Astrocyte (in vitro differentiated cells and primary cell): ENCODE measurements around the gene FBXO44. TPM values are rescaled to one million over a fixed set of nuclear protein-coding genes. Genes with fewer than 3 reads are reported as not detected.

Experiments
- DNase-seq: peaks from one replicate; pipeline ENCODE4 v3.0.0-alpha.2; 2010; ENCODE audit warnings: low read depth
- FAIRE-seq: peaks from 2 replicates; lab custom pipeline; 2011; peaks lifted over from hg19 to GRCh38; lab: Jason Lieb, UNC
- H2AFZ ChIP-seq: 2 replicates; pipeline ENCODE4 v1.6.0; 2012; ENCODE audit warnings: low read depth, low read length, inconsistent platforms
- H3K27ac ChIP-seq: 2 replicates; pipeline ENCODE4 v1.5.1; 2011; ENCODE audit warnings: low read depth, low read length, inconsistent platforms
- H3K27me3 ChIP-seq: 2 replicates; pipeline ENCODE4 v1.6.0; 2011; ENCODE audit warnings: low read length, inconsistent platforms; ENCODE audit not compliant: insufficient read depth
- H3K36me3 ChIP-seq: 2 replicates; pipeline ENCODE4 v1.5.1; 2011; ENCODE audit warnings: low read length, inconsistent platforms; ENCODE audit not compliant: insufficient read depth
- H3K4me1 ChIP-seq: 2 replicates; pipeline ENCODE4 v1.5.1; 2011; ENCODE audit warnings: low read length, inconsistent platforms; ENCODE audit not compliant: insufficient read depth
- H3K4me2 ChIP-seq: 2 replicates; pipeline ENCODE4 v1.6.0; 2012; ENCODE audit warnings: low read length, inconsistent platforms
- H3K4me3 ChIP-seq: 2 replicates; pipeline ENCODE4 v1.5.1; 2011; ENCODE audit warnings: low read depth, mild to moderate bottlenecking, low read length, inconsistent platforms; ENCODE audit not compliant: insufficient read depth
- H3K79me2 ChIP-seq: 2 replicates; pipeline ENCODE4 v1.6.0; 2012; ENCODE audit warnings: mild to moderate bottlenecking, low read length, inconsistent platforms; ENCODE audit not compliant: insufficient read depth
- H3K9ac ChIP-seq: 2 replicates; pipeline ENCODE4 v1.6.0; 2012; ENCODE audit warnings: mild to moderate bottlenecking, low read length, inconsistent platforms
- H3K9me3 ChIP-seq: 2 replicates; pipeline ENCODE4 v1.5.1; 2012; ENCODE audit warnings: low read depth, mild to moderate bottlenecking, low read length, inconsistent platforms; ENCODE audit not compliant: insufficient read depth
- H4K20me1 ChIP-seq: 2 replicates; pipeline ENCODE4 v1.6.0; 2012; ENCODE audit warnings: low read length, inconsistent platforms; ENCODE audit not compliant: insufficient read depth
- H3K27ac Mint-ChIP-seq: one replicate; pipeline ENCODE4 v1.8.0; 2021; ENCODE audit warnings: mild to moderate bottlenecking, mixed read lengths; ENCODE audit not compliant: unreplicated experiment
- H3K27me3 Mint-ChIP-seq: one replicate; pipeline ENCODE4 v1.8.0; 2021; ENCODE audit warnings: low read depth, mixed read lengths; ENCODE audit not compliant: unreplicated experiment
- H3K36me3 Mint-ChIP-seq: one replicate; pipeline ENCODE4 v1.8.0; 2021; ENCODE audit warnings: low read depth, mixed read lengths; ENCODE audit not compliant: unreplicated experiment
- H3K4me1 Mint-ChIP-seq: one replicate; pipeline ENCODE4 v1.8.0; 2021; ENCODE audit warnings: low read depth, mixed read lengths; ENCODE audit not compliant: unreplicated experiment
- H3K4me3 Mint-ChIP-seq: one replicate; pipeline ENCODE4 v1.8.0; 2021; ENCODE audit warnings: mild to moderate bottlenecking, moderate library complexity, mixed read lengths; ENCODE audit not compliant: unreplicated experiment
- H3K9me3 Mint-ChIP-seq: one replicate; pipeline ENCODE4 v1.8.0; 2021; ENCODE audit warnings: mild to moderate bottlenecking, mixed read lengths; ENCODE audit not compliant: unreplicated experiment
- EZH2 ChIP-seq: IDR thresholded peaks from 2 replicates; pipeline ENCODE4 v1.6.1; 2012; ENCODE audit warnings: mild to moderate bottlenecking, low read length, inconsistent platforms; ENCODE audit not compliant: insufficient read depth
- total RNA-seq: library from RNA; stranded (reverse); gene quantifications from 2 replicates; pipeline ENCODE4 v1.2.1, GENCODE V29; 2021
- TF ChIP-seq, protein P1 (sequence below): IDR thresholded peaks from 2 replicates; pipeline ENCODE4 v1.5.1; 2011; ENCODE audit warnings: low read depth, mild to moderate bottlenecking, inconsistent platforms, low read length, moderate library complexity; ENCODE audit not compliant: insufficient read depth

The FBXO44 gene
- total RNA-seq, 1 donor from 2014 or later = 31.6 TPM

DNA sequence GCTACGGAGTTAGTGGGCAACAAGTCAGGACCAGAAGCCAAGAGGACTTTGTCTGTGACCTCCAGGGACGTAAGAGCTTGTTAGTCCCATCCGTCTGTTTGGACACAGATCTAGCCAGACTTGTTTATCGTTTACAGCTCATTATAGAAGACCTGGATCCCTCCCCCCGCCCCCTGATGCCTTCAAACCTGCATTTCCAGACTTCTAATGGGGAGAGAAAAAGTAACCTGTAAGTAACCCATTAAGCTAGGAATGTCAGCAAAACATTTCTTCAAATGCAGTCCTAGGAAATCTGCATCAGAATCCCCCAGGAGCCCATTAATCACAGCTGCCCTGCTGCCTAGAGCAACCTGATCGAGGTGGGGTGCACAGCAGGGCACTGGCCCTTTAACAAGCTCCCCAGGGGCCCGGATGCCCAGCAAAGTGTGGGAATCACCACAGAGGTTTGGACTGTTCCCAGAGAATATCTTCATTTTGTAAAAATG is 27.7 kb downstream of the FBXO44 start:
- no peaks in the 10 kb centered on the region for H3K36me3 ChIP-seq
- Mint-ChIP-seq H3K4me3 (peak overlapping the region; percentile 89), H3K9me3 (no peaks in the 10 kb centered on the region), H3K27ac (no peak overlapping the region), H3K4me1 (peaks cover 2% of the 10 kb centered on the region), H3K36me3 (peaks cover 1% of the 10 kb centered on the region), H3K27me3 (peaks cover 14% of the 10 kb centered on the region)
- H3K27me3 ChIP-seq = no peaks in the 10 kb centered on the region
- DNase-seq = no peak
- peak overlapping the region; percentile 17 for H3K4me2 ChIP-seq
- H2AFZ ChIP-seq = no peak overlapping the region
- no peak overlapping the region for H3K27ac ChIP-seq
- no peaks in the 10 kb centered on the region for H3K79me2 ChIP-seq
- no peak overlapping the region for H3K4me3 ChIP-seq
- peaks cover 11% of the 10 kb centered on the region for H3K4me1 ChIP-seq
- H4K20me1 ChIP-seq = peaks cover 1% of the 10 kb centered on the region
- no peak for FAIRE-seq
- no peaks in the 10 kb centered on the region for H3K9me3 ChIP-seq
- no peak for TF ChIP-seq EZH2
- TF ChIP-seq, protein P1, sequence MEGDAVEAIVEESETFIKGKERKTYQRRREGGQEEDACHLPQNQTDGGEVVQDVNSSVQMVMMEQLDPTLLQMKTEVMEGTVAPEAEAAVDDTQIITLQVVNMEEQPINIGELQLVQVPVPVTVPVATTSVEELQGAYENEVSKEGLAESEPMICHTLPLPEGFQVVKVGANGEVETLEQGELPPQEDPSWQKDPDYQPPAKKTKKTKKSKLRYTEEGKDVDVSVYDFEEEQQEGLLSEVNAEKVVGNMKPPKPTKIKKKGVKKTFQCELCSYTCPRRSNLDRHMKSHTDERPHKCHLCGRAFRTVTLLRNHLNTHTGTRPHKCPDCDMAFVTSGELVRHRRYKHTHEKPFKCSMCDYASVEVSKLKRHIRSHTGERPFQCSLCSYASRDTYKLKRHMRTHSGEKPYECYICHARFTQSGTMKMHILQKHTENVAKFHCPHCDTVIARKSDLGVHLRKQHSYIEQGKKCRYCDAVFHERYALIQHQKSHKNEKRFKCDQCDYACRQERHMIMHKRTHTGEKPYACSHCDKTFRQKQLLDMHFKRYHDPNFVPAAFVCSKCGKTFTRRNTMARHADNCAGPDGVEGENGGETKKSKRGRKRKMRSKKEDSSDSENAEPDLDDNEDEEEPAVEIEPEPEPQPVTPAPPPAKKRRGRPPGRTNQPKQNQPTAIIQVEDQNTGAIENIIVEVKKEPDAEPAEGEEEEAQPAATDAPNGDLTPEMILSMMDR = no peak
- H3K9ac ChIP-seq = no peak overlapping the region

DNA sequence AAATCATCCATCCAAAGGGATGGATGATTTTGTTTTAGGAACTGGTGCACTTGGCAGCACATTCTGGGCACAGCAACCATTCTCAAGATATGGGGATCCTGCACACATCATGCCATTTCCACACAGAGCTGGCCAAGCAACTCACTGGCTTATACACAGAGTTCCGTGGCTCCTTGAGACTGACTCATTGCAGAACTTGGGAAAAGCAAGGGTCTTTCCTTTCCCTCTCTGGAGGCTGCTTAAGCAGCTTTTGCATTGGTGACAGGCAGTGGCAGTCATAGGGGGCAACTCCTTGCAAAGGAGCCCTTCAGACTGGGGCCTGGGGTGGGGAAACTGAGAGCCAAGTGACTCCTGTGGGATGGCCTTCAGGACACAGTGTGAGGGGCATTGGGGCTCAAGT is 28.1 kb downstream of the FBXO44 start:
- H3K27me3 ChIP-seq = no peaks in the 10 kb centered on the region
- FAIRE-seq (no peak), DNase-seq (no peak)
- H3K9me3 Mint-ChIP-seq = no peaks in the 10 kb centered on the region
- H3K36me3 ChIP-seq = no peaks in the 10 kb centered on the region
- no peaks in the 10 kb centered on the region for H3K9me3 ChIP-seq
- H3K4me3 ChIP-seq = no peak overlapping the region
- H3K27ac ChIP-seq = no peak overlapping the region
- no peaks in the 10 kb centered on the region for H4K20me1 ChIP-seq
- H3K4me2 ChIP-seq = peak overlapping the region; percentile 17
- no peaks in the 10 kb centered on the region for H3K79me2 ChIP-seq
- TF ChIP-seq, protein P1 = no peak
- TF ChIP-seq EZH2 = no peak
- peaks cover 11% of the 10 kb centered on the region for H3K4me1 ChIP-seq
- peaks cover 17% of the 10 kb centered on the region for H3K27me3 Mint-ChIP-seq
- peaks cover 1% of the 10 kb centered on the region for H3K36me3 Mint-ChIP-seq
- H2AFZ ChIP-seq = no peak overlapping the region
- H3K4me1 Mint-ChIP-seq = peaks cover 2% of the 10 kb centered on the region
- no peak overlapping the region for H3K4me3 Mint-ChIP-seq
- no peak overlapping the region for H3K9ac ChIP-seq
- no peak overlapping the region for H3K27ac Mint-ChIP-seq

DNA sequence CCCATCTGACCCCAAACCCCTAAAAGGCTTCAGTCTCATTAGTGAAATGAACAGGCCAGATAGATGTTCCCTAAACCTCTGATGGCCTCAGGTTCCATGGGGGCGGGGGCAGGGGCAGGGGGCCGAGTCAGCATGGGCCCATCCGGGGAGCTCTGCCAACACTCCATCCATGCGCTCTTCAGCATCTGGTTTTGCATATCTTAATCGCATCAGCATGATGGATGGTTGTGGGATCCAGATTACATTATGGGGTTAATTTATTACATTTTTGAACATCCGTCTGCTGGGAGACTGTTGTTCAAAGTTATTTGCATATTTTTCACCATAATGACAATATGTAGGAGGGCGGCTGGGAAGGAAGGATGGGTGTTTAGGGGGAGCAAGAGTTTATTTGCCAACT is 29.4 kb downstream of the FBXO44 start:
- FAIRE-seq (no peak), DNase-seq (no peak)
- H3K4me3 ChIP-seq = no peak overlapping the region
- no peaks in the 10 kb centered on the region for H3K27me3 ChIP-seq
- TF ChIP-seq, protein P1 = no peak
- TF ChIP-seq EZH2 = no peak
- Mint-ChIP-seq H3K9me3 (no peaks in the 10 kb centered on the region), H3K36me3 (no peaks in the 10 kb centered on the region), H3K4me1 (peaks cover 2% of the 10 kb centered on the region), H3K4me3 (no peak overlapping the region), H3K27ac (no peak overlapping the region), H3K27me3 (peaks cover 20% of the 10 kb centered on the region)
- H3K9me3 ChIP-seq = no peaks in the 10 kb centered on the region
- H3K4me2 ChIP-seq = no peak overlapping the region
- no peak overlapping the region for H3K9ac ChIP-seq
- H4K20me1 ChIP-seq = no peaks in the 10 kb centered on the region
- peaks cover 11% of the 10 kb centered on the region for H3K4me1 ChIP-seq
- H3K79me2 ChIP-seq = no peaks in the 10 kb centered on the region
- H2AFZ ChIP-seq = no peak overlapping the region
- no peak overlapping the region for H3K27ac ChIP-seq
- H3K36me3 ChIP-seq = no peaks in the 10 kb centered on the region
